ENCODE data around the gene PNKP.

GRCh38 chr19:49894011-49894664 is 26.8 kb upstream of the PNKP start:
- TF ChIP-seq CTCF (IDR thresholded peaks at IDR 0.05; ENCODE audit: control extremely low read depth in 1 of 3, insufficient read depth in 1 of 3, low read depth in 1 of 3, low read length in 3 of 3) (no peak), EZH2 (IDR thresholded peaks at IDR 0.05; ENCODE audit: low read depth, low read length, severe bottlenecking) (no peak), E2F6 (IDR thresholded peaks at IDR 0.05) (no peak)

Data from H1 (cell line).